ENCODE results near the gene FGFBP1. TPM values are rescaled to one million over a fixed set of nuclear protein-coding genes. Genes with fewer than 3 reads are reported as not detected.

FGFBP1 gene
- total RNA-seq, 4 donors from 2014 or later, result 2.5 TPM; not detected in 3

DNA sequence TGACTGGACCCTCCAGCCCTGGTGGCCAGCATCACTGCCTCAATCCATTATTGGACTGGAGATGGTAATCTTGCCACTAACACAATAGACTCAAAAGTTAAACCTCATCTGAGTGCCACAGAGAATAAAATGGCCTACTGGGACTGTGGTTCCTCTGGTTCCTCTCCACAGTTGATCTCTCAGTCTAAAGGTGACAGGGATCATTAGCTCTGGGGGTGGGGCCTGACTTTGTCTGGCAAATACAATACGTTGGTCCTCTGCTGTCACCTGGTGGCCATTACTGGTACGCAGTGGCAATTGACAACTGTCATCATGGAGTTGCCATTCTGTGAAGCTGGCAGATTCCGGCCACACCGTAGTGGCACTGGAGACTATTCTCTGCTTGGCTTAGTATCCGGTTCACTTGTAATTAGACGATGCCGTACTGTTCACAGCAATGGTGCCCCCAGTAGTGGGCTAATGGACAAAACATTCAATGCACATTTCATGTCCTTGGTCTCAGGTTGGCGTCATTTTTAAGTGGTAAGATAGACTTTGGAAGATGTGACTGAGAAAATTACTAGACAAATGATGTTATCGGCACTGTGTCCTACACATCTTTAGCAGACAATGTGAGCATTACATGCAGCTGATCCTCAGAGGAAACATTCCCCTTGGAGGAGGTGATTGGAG, 17.8 kb upstream of the FGFBP1 start:
- Histone ChIP-seq H3K27me3 (no peaks in the 10 kb centered on the region), H3K36me3 (no peaks in the 10 kb centered on the region), H3K4me3 (no peak overlapping the region), H3K27ac (no peak overlapping the region), H3K4me1 (no peaks in the 10 kb centered on the region), H3K9me3 (no peaks in the 10 kb centered on the region)
- peak; percentile 73 to 90 for DNase-seq (ENCODE audit: low spot score in 2 of 2)
- TF ChIP-seq POLR2A (IDR thresholded peaks at IDR 0.05), result no peak
- no peak for TF ChIP-seq EP300 (IDR thresholded peaks at IDR 0.05)
- TF ChIP-seq CTCF (IDR thresholded peaks at IDR 0.05), result peak; percentile 55 to 87 (median 75)
- 51 to 54% methylated on average over 9 of the region's 9 CpGs for WGBS, 2 donors

DNA sequence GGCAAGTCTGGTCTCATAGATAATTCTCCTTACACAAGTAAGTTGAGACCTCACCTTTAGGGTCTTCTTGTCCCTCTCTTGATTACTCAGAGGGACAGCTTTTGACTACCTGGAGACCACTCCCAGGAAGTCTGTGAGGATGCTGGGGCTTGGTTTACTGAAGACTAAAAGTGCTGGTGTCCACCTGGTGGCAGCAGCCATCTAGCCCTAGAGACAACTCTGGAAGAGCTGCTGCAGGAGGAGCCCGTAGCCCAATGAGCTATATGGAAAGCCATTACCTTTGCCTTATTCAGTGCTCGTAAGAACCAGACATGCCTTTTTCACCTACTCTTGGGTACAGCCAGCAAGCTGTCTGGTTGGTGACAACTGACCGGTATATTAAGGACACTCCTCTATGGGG, 17.1 kb upstream of the FGFBP1 start:
- TF ChIP-seq POLR2A (IDR thresholded peaks at IDR 0.05) (no peak), EP300 (IDR thresholded peaks at IDR 0.05) (no peak), CTCF (IDR thresholded peaks at IDR 0.05) (no peak)

GRCh38 chr4:15953625-15954024, 15.1 kb upstream of the FGFBP1 start:
- Histone ChIP-seq H3K27me3 (no peaks in the 10 kb centered on the region), H3K27ac (no peak overlapping the region), H3K4me3 (no peak overlapping the region), H3K36me3 (no peaks in the 10 kb centered on the region), H3K9me3 (no peaks in the 10 kb centered on the region), H3K4me1 (no peaks in the 10 kb centered on the region)
- DNase-seq (ENCODE audit: low spot score in 2 of 2), result no peak
- WGBS, 2 donors, result 74 to 82% methylated on average over 5 of the region's 5 CpGs
- TF ChIP-seq CTCF (IDR thresholded peaks at IDR 0.05) (no peak), POLR2A (IDR thresholded peaks at IDR 0.05) (no peak), EP300 (IDR thresholded peaks at IDR 0.05) (no peak)

More for the DNA sequence above, 17.1 kb upstream of the FGFBP1 start:
- Histone ChIP-seq H3K4me3 (no peak overlapping the region), H3K4me1 (no peaks in the 10 kb centered on the region), H3K36me3 (no peaks in the 10 kb centered on the region), H3K27ac (no peak overlapping the region), H3K27me3 (no peaks in the 10 kb centered on the region), H3K9me3 (no peaks in the 10 kb centered on the region)
- 89 to 98% methylated on average over 3 of the region's 3 CpGs for WGBS, 2 donors
- no peak for DNase-seq (ENCODE audit: low spot score in 2 of 2)

- Histone ChIP-seq H3K9me3 (no peaks in the 10 kb centered on the region), H3K36me3 (no peaks in the 10 kb centered on the region), H3K4me1 (no peaks in the 10 kb centered on the region), H3K27me3 (no peaks in the 10 kb centered on the region), H3K27ac (no peak overlapping the region), H3K4me3 (no peak overlapping the region)
- no peak for DNase-seq (ENCODE audit: low spot score in 2 of 2)
- no peak for TF ChIP-seq POLR2A (IDR thresholded peaks at IDR 0.05)
Observed at GRCh38 chr4:15951781-15952180, 13.2 kb upstream of the FGFBP1 start.

GRCh38 chr4:15948826-15949225, 10.3 kb upstream of the FGFBP1 start:
- Histone ChIP-seq H3K36me3 (no peaks in the 10 kb centered on the region), H3K4me3 (no peak overlapping the region), H3K9me3 (no peaks in the 10 kb centered on the region), H3K27me3 (no peaks in the 10 kb centered on the region), H3K27ac (no peak overlapping the region), H3K4me1 (no peaks in the 10 kb centered on the region)
- no peak for TF ChIP-seq CTCF (IDR thresholded peaks at IDR 0.05)
- TF ChIP-seq POLR2A (IDR thresholded peaks at IDR 0.05), result no peak
- TF ChIP-seq EP300 (IDR thresholded peaks at IDR 0.05), result no peak
- DNase-seq (ENCODE audit: low spot score in 2 of 2), result no peak
- WGBS, 2 donors, result 77 to 94% methylated on average over 9 of the region's 9 CpGs

DNA sequence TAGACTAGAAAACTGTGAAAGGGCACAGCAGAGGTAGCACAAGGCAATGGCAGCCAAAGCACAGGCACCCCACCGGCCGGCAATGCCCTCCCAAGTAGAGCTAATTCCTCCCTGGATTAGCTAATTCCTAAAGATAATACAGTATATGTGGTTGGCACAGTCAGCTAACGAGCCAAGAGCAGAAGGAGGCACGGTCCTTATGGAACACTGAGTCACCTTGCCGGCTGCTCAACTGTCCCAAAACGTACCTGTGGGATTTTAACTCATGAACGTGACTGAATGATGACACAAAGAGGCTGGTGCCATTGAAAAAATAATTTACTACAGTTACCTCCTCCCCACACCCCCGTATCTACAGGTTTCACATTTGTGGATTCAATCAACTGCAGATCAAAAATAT, 9.1 kb upstream of the FGFBP1 start:
- no peak for DNase-seq (ENCODE audit: low spot score in 2 of 2)
- Histone ChIP-seq H3K36me3 (no peaks in the 10 kb centered on the region), H3K4me1 (no peaks in the 10 kb centered on the region), H3K27ac (no peak overlapping the region), H3K4me3 (no peak overlapping the region), H3K9me3 (no peaks in the 10 kb centered on the region), H3K27me3 (no peaks in the 10 kb centered on the region)
- TF ChIP-seq CTCF (IDR thresholded peaks at IDR 0.05), result no peak
- TF ChIP-seq POLR2A (IDR thresholded peaks at IDR 0.05), result no peak
- no peak for TF ChIP-seq EP300 (IDR thresholded peaks at IDR 0.05)
- 84 to 88% methylated on average over 8 of the region's 8 CpGs for WGBS, 2 donors

All from tibial nerve (tissue), 4 donors.